Activated CD4-positive, alpha-beta T cell treated with anti-CD3 and anti-CD28 coated beads, Interleukin-2, amount 10 ng/mL, durations not matched to agents 24 days and 14 days (primary cell): ENCODE results near the gene HDAC9. TPM values are rescaled to one million over a fixed set of nuclear protein-coding genes. Genes with fewer than 3 reads are reported as not detected.

Experiments used
- DNase-seq: peaks from one replicate; pipeline ENCODE4 v3.0.0; 2022
- H3K27ac Mint-ChIP-seq: one replicate; pipeline ENCODE4 v1.8.0; 2022; ENCODE audit warnings: mild to moderate bottlenecking, mixed read lengths
- H3K27me3 Mint-ChIP-seq: one replicate; pipeline ENCODE4 v1.8.0; 2022; ENCODE audit warnings: mixed read lengths
- H3K36me3 Mint-ChIP-seq: one replicate; pipeline ENCODE4 v1.8.0; 2022; ENCODE audit warnings: low read depth, mild to moderate bottlenecking, mixed read lengths
- H3K4me1 Mint-ChIP-seq: one replicate; pipeline ENCODE4 v1.8.0; 2021; ENCODE audit warnings: mixed read lengths
- H3K4me3 Mint-ChIP-seq: one replicate; pipeline ENCODE4 v1.8.0; 2022; ENCODE audit warnings: mild to moderate bottlenecking, moderate library complexity, mixed read lengths
- H3K9me3 Mint-ChIP-seq: one replicate; pipeline ENCODE4 v1.8.0; 2021; ENCODE audit warnings: mixed read lengths
- intact Hi-C: fragments of 100-400 bp; cut with micrococcal nuclease; formaldehyde crosslinking; loops from one replicate; pipeline ENCODE4 v1.15.1; 2023
- total RNA-seq: library from RNA; stranded (reverse); gene quantifications from 2 replicates; pipeline ENCODE4 v1.2.3, GENCODE V29; 2022

HDAC9 gene
- total RNA-seq, 1 donor from 2014 or later: 3.0 TPM

GRCh38 chr7:18828260-18828993 lies 332.9 kb downstream of the HDAC9 start:
- H3K4me3 Mint-ChIP-seq: no peak overlapping the region
- no peaks in the 10 kb centered on the region for H3K9me3 Mint-ChIP-seq
- peaks cover 3% of the 10 kb centered on the region for H3K4me1 Mint-ChIP-seq
- no peak for DNase-seq
- intact Hi-C loops: no loop called here
- H3K27ac Mint-ChIP-seq: no peak overlapping the region
- no peaks in the 10 kb centered on the region for H3K27me3 Mint-ChIP-seq
- no peaks in the 10 kb centered on the region for H3K36me3 Mint-ChIP-seq

GRCh38 chr7:18828994-18829857 lies 333.7 kb downstream of the HDAC9 start:
- intact Hi-C loops: no loop called here
- H3K4me3 Mint-ChIP-seq: no peak overlapping the region
- H3K27me3 Mint-ChIP-seq: peaks cover 2% of the 10 kb centered on the region
- DNase-seq: no peak
- no peaks in the 10 kb centered on the region for H3K36me3 Mint-ChIP-seq
- H3K27ac Mint-ChIP-seq: peak overlapping the region; percentile 6
- peaks cover 3% of the 10 kb centered on the region for H3K4me1 Mint-ChIP-seq
- peaks cover 3% of the 10 kb centered on the region for H3K9me3 Mint-ChIP-seq

- no peak for DNase-seq
- H3K4me3 Mint-ChIP-seq: no peak overlapping the region
- intact Hi-C loops: no loop called here
- no peak overlapping the region for H3K27ac Mint-ChIP-seq
- H3K36me3 Mint-ChIP-seq: no peaks in the 10 kb centered on the region
- peaks cover 3% of the 10 kb centered on the region for H3K9me3 Mint-ChIP-seq
- peaks cover 3% of the 10 kb centered on the region for H3K4me1 Mint-ChIP-seq
- H3K27me3 Mint-ChIP-seq: peaks cover 2% of the 10 kb centered on the region
Measured at GRCh38 chr7:18829858-18830285, 334.3 kb downstream of the HDAC9 start.

GRCh38 chr7:18831419-18831818 lies 335.9 kb downstream of the HDAC9 start:
- intact Hi-C loops: no loop called here
- no peak for DNase-seq
- Mint-ChIP-seq H3K27ac (no peak overlapping the region), H3K27me3 (peaks cover 2% of the 10 kb centered on the region), H3K36me3 (no peaks in the 10 kb centered on the region), H3K4me1 (peaks cover 5% of the 10 kb centered on the region), H3K4me3 (no peak overlapping the region), H3K9me3 (peaks cover 3% of the 10 kb centered on the region)

- Mint-ChIP-seq H3K4me3 (no peak overlapping the region), H3K36me3 (no peaks in the 10 kb centered on the region), H3K9me3 (peaks cover 3% of the 10 kb centered on the region), H3K27ac (no peak overlapping the region), H3K4me1 (peaks cover 5% of the 10 kb centered on the region), H3K27me3 (peaks cover 2% of the 10 kb centered on the region)
- intact Hi-C loops: no loop called here
- DNase-seq: no peak
Measured at GRCh38 chr7:18831943-18832342, 336.4 kb downstream of the HDAC9 start.

- Mint-ChIP-seq H3K27me3 (peaks cover 2% of the 10 kb centered on the region), H3K27ac (no peak overlapping the region), H3K9me3 (peaks cover 3% of the 10 kb centered on the region), H3K4me3 (no peak overlapping the region), H3K36me3 (no peaks in the 10 kb centered on the region), H3K4me1 (peaks cover 2% of the 10 kb centered on the region)
- intact Hi-C loops: no loop called here
- DNase-seq: no peak
Measured at GRCh38 chr7:18834577-18834976, 339.0 kb downstream of the HDAC9 start.

GRCh38 chr7:18835001-18835690 lies 339.6 kb downstream of the HDAC9 start:
- Mint-ChIP-seq H3K4me1 (peaks cover 2% of the 10 kb centered on the region), H3K27ac (no peak overlapping the region), H3K27me3 (peaks cover 2% of the 10 kb centered on the region), H3K36me3 (no peaks in the 10 kb centered on the region), H3K4me3 (no peak overlapping the region), H3K9me3 (peaks cover 3% of the 10 kb centered on the region)
- intact Hi-C loops: no loop called here
- no peak for DNase-seq

- no peaks in the 10 kb centered on the region for H3K27me3 Mint-ChIP-seq
- no peaks in the 10 kb centered on the region for H3K9me3 Mint-ChIP-seq
- no peak for DNase-seq
- H3K4me1 Mint-ChIP-seq: no peaks in the 10 kb centered on the region
- H3K4me3 Mint-ChIP-seq: no peak overlapping the region
- intact Hi-C loops: loop anchor here (2.0 kb wide), 1 partner anchor 15 kb away; no protein-coding TSS in a partner anchor
- H3K27ac Mint-ChIP-seq: no peak overlapping the region
- no peaks in the 10 kb centered on the region for H3K36me3 Mint-ChIP-seq
Measured at GRCh38 chr7:18843979-18844378, 348.4 kb downstream of the HDAC9 start.

GRCh38 chr7:18844735-18845134 lies 349.2 kb downstream of the HDAC9 start:
- no peak for DNase-seq
- intact Hi-C loops: loop anchor here (2.0 kb wide), 1 partner anchor 14 kb away; no protein-coding TSS in a partner anchor
- no peak overlapping the region for H3K27ac Mint-ChIP-seq
- no peak overlapping the region for H3K4me3 Mint-ChIP-seq
- H3K9me3 Mint-ChIP-seq: no peaks in the 10 kb centered on the region
- H3K27me3 Mint-ChIP-seq: no peaks in the 10 kb centered on the region
- no peaks in the 10 kb centered on the region for H3K4me1 Mint-ChIP-seq
- no peaks in the 10 kb centered on the region for H3K36me3 Mint-ChIP-seq

- Mint-ChIP-seq H3K4me1 (no peaks in the 10 kb centered on the region), H3K4me3 (no peak overlapping the region), H3K27ac (no peak overlapping the region), H3K9me3 (no peaks in the 10 kb centered on the region), H3K27me3 (no peaks in the 10 kb centered on the region), H3K36me3 (no peaks in the 10 kb centered on the region)
- no peak for DNase-seq
- intact Hi-C loops: loop anchor here (2.0 kb wide), 1 partner anchor 13 kb away; no protein-coding TSS in a partner anchor
Measured at GRCh38 chr7:18845700-18846099, 350.2 kb downstream of the HDAC9 start.

GRCh38 chr7:18846765-18847215 lies 351.2 kb downstream of the HDAC9 start:
- no peak for DNase-seq
- peaks cover 6% of the 10 kb centered on the region for H3K9me3 Mint-ChIP-seq
- intact Hi-C loops: no loop called here

GRCh38 chr7:18849130-18849529 lies 353.6 kb downstream of the HDAC9 start:
- intact Hi-C loops: no loop called here
- peaks cover 13% of the 10 kb centered on the region for H3K9me3 Mint-ChIP-seq
- no peaks in the 10 kb centered on the region for H3K36me3 Mint-ChIP-seq

More at GRCh38 chr7:18846765-18847215, 351.2 kb downstream of the HDAC9 start:
- H3K36me3 Mint-ChIP-seq: no peaks in the 10 kb centered on the region
- H3K4me3 Mint-ChIP-seq: no peak overlapping the region
- H3K27ac Mint-ChIP-seq: no peak overlapping the region
- no peaks in the 10 kb centered on the region for H3K4me1 Mint-ChIP-seq
- H3K27me3 Mint-ChIP-seq: no peaks in the 10 kb centered on the region

GRCh38 chr7:18855796-18856195 lies 360.2 kb downstream of the HDAC9 start:
- Mint-ChIP-seq H3K4me1 (peaks cover 10% of the 10 kb centered on the region), H3K4me3 (no peak overlapping the region)
- intact Hi-C loops: loop anchor here (5.0 kb wide), 1 partner anchor 1623 kb away; no protein-coding TSS in a partner anchor

More at GRCh38 chr7:18849130-18849529, 353.6 kb downstream of the HDAC9 start:
- Mint-ChIP-seq H3K4me3 (no peak overlapping the region), H3K4me1 (no peaks in the 10 kb centered on the region), H3K27ac (no peak overlapping the region), H3K27me3 (no peaks in the 10 kb centered on the region)
- DNase-seq: no peak

More at GRCh38 chr7:18855796-18856195, 360.2 kb downstream of the HDAC9 start:
- peaks cover 20% of the 10 kb centered on the region for H3K9me3 Mint-ChIP-seq
- peaks cover 16% of the 10 kb centered on the region for H3K36me3 Mint-ChIP-seq
- DNase-seq: no peak
- H3K27me3 Mint-ChIP-seq: no peaks in the 10 kb centered on the region
- no peak overlapping the region for H3K27ac Mint-ChIP-seq
